ENCODE data around the gene HEXIM2. TPM values are rescaled to one million over a fixed set of nuclear protein-coding genes. Genes with fewer than 3 reads are reported as not detected.
A peak's percentile ranks its signal among the peaks of the same experiment; 100 is the strongest.

The HEXIM2 gene
- total and polyA plus RNA-seq, 2 of the 13 experiments (the other 11 are each of a cell fraction or from before 2014, with no cell fraction given): 27.1 to 32.4 TPM

GRCh38 chr17:45113424-45113754, 48.3 kb upstream of the HEXIM2 start (continued):
- TF ChIP-seq PPARG (CRISPR knock-in tag; conservative IDR thresholded peaks at IDR 0.05): 0 out of 2 replicates have a peak, but pooled peaks have one; percentile 22
- TF ChIP-seq, protein P1, sequence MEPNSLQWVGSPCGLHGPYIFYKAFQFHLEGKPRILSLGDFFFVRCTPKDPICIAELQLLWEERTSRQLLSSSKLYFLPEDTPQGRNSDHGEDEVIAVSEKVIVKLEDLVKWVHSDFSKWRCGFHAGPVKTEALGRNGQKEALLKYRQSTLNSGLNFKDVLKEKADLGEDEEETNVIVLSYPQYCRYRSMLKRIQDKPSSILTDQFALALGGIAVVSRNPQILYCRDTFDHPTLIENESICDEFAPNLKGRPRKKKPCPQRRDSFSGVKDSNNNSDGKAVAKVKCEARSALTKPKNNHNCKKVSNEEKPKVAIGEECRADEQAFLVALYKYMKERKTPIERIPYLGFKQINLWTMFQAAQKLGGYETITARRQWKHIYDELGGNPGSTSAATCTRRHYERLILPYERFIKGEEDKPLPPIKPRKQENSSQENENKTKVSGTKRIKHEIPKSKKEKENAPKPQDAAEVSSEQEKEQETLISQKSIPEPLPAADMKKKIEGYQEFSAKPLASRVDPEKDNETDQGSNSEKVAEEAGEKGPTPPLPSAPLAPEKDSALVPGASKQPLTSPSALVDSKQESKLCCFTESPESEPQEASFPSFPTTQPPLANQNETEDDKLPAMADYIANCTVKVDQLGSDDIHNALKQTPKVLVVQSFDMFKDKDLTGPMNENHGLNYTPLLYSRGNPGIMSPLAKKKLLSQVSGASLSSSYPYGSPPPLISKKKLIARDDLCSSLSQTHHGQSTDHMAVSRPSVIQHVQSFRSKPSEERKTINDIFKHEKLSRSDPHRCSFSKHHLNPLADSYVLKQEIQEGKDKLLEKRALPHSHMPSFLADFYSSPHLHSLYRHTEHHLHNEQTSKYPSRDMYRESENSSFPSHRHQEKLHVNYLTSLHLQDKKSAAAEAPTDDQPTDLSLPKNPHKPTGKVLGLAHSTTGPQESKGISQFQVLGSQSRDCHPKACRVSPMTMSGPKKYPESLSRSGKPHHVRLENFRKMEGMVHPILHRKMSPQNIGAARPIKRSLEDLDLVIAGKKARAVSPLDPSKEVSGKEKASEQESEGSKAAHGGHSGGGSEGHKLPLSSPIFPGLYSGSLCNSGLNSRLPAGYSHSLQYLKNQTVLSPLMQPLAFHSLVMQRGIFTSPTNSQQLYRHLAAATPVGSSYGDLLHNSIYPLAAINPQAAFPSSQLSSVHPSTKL (CRISPR knock-in tag; IDR thresholded peaks at IDR 0.05): peak; percentile 45
- peak; percentile 27; the same call in 1 of the 2 replicates for TF ChIP-seq BORCS8-MEF2B (CRISPR knock-in tag; IDR thresholded peaks at IDR 0.05)
- TF ChIP-seq NFE2L2 (IDR thresholded peaks at IDR 0.05; ENCODE audit: low read length): no peak
- TF ChIP-seq SPEN (CRISPR knock-in tag; IDR thresholded peaks at IDR 0.05; ENCODE audit: low read depth): no peak
- TF ChIP-seq RARA (CRISPR knock-in tag; IDR thresholded peaks at IDR 0.05): peak; percentile 93
- peak; percentile 76; the same call in 1 of the 2 replicates for TF ChIP-seq HOXA3 (CRISPR knock-in tag; IDR thresholded peaks at IDR 0.05)
- TF ChIP-seq TEAD3 (CRISPR knock-in tag; optimal IDR thresholded peaks at IDR 0.05; ENCODE audit: borderline replicate concordance): peak; percentile 50
- no peak for TF ChIP-seq ZNF557 (CRISPR knock-in tag; IDR thresholded peaks at IDR 0.05)

DNA sequence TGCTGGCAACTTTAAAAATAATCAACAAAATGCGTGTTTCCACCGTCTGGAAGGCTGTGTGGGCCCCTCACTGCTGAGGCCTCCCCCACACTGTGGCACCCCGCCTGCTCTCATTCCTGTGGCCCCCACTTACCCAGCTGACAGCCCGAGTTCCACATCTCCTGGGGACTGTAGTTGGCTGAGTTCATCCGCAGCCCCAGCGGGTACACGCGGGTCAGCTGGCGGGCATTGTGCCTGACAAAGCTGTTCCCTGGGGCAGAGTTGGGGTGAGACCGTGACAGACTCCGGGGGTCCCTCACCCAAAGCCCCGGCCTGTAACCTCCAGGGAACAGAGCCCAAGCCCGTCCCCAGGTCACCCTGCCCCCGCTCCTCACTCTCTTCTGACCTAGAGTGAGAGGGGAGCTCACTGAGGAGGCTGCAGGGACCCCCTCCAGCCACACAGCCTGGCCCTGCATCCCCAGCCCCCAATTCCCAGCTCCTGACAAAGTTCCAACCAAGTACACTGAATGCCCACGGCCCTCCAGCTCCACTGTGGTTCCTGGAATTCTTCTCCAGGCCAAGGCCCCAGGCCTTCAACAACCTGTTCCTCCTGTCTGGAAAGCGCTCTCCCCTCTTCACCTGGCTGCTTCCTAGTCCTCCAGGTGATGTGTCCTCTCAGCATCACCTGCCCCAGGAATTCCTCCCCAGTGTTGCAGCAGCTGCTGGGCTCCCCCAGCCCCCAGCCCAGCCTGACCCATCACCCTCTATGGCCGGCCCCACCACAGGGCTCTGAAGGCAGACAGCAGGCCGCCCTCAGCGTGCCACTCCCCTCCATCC, 47.4 kb upstream of the HEXIM2 start:
- CTCF ChIA-PET (ENCODE audit: low intra/inter-chr PET ratio, low total read pairs): no interaction called here
- no TSS peak for BruUV-seq (replicated peaks)
- Histone ChIP-seq H3K4me1 (ENCODE audit: insufficient read depth, low read length) (peaks cover 51% of the 10 kb centered on the region), H2AFZ (ENCODE audit: low read length) (no peak overlapping the region), H4K20me1 (ENCODE audit: insufficient read depth, low read length) (no peaks in the 10 kb centered on the region), H3K9me3 (ENCODE audit: low read length) (no peaks in the 10 kb centered on the region), H3K4me3 (replicated peaks in 1 of 3; ENCODE audit: insufficient read depth in 1 of 3, low read depth in 2 of 3, low read length in 3 of 3) (no peak overlapping the region), H3K27me3 (ENCODE audit: control insufficient read depth in 1 of 2, insufficient read depth in 2 of 2, low read length in 2 of 2) (no peaks in the 10 kb centered on the region), H3K4me2 (ENCODE audit: low read depth, low read length) (no peak overlapping the region), H3K79me2 (ENCODE audit: insufficient read depth, low read length) (no peaks in the 10 kb centered on the region), H3K9ac (ENCODE audit: insufficient read depth, low read depth, low read length) (no peak overlapping the region), H3K36me3 (replicated peaks in 1 of 2; ENCODE audit: control insufficient read depth in 1 of 2, insufficient read depth in 2 of 2, low read length in 2 of 2) (peaks cover 0 to 2% of the 10 kb centered on the region in 2 experiments; a peak in 1 of 5 replicates), H3K27ac (ENCODE audit: extremely low read length, insufficient read depth, low read length) (no peak overlapping the region)
- intact Hi-C loops (cut with micrococcal nuclease; ENCODE audit: unreplicated experiment) (no loop called here), in situ Hi-C loops (cut with HindIII; ENCODE audit: extremely low pct_ligation_motif_present, low pct_unique_long_range_greater_than_20kb) (no loop called here)
- DNase-seq (ENCODE audit: low spot score): no peak
- 91% methylated on average over 14 of the region's 19 CpGs for WGBS (ENCODE audit: low lambda C conversion rate)
- no peak for ATAC-seq
- no peak for FAIRE-seq
- TF ChIP-seq NFKB2 (CRISPR knock-in tag; IDR thresholded peaks at IDR 0.05; ENCODE audit: borderline replicate concordance) (0 out of 2 replicates have a peak, but pooled peaks have one; percentile 16), NFE2L1 (CRISPR knock-in tag; IDR thresholded peaks at IDR 0.05; ENCODE audit: borderline replicate concordance) (no peak), SP5 (CRISPR knock-in tag; IDR thresholded peaks at IDR 0.05; ENCODE audit: borderline replicate concordance, low read depth) (no peak), AGO2 (optimal IDR thresholded peaks at IDR 0.05; ENCODE audit: low read depth, low read length) (peak; percentile 9)
- TF ChIP-seq, protein P2, sequence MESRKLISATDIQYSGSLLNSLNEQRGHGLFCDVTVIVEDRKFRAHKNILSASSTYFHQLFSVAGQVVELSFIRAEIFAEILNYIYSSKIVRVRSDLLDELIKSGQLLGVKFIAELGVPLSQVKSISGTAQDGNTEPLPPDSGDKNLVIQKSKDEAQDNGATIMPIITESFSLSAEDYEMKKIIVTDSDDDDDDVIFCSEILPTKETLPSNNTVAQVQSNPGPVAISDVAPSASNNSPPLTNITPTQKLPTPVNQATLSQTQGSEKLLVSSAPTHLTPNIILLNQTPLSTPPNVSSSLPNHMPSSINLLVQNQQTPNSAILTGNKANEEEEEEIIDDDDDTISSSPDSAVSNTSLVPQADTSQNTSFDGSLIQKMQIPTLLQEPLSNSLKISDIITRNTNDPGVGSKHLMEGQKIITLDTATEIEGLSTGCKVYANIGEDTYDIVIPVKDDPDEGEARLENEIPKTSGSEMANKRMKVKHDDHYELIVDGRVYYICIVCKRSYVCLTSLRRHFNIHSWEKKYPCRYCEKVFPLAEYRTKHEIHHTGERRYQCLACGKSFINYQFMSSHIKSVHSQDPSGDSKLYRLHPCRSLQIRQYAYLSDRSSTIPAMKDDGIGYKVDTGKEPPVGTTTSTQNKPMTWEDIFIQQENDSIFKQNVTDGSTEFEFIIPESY (CRISPR knock-in tag; IDR thresholded peaks at IDR 0.05): 0 out of 2 replicates have a peak, but pooled peaks have one; percentile 53
- POLR2A ChIA-PET: interaction anchor here (0.7 to 1.3 kb wide), 3 partner anchors 9 to 15 kb away, joined by 3 to 4 read pairs (median 3); no protein-coding TSS in a partner anchor
